HEK293 (cell line): Measurements from ENCODE around the gene FZD1.

ENCODE experiments used
- CTCF ChIA-PET: fragments of 350-600 bp; formaldehyde crosslinking; extraction: SDS; loops from one replicate; lab custom pipeline; 2021; ENCODE audit warnings: antibody characterized with exemption; lab: Yijun Ruan, JAX
- POLR2A ChIA-PET: fragments of 300-600 bp; formaldehyde crosslinking; extraction: SDS; loops from one replicate; lab custom pipeline; 2020; ENCODE audit warnings: antibody characterized with exemption, inconsistent platforms; lab: Yijun Ruan, JAX
- H3K27ac ChIP-seq: fragments of 200-500 bp; sonication (Bioruptor generic); 2 replicates; pipeline ENCODE4 v1.5.1; 2014; ENCODE audit warnings: low read depth, low read length, control low read depth, inconsistent platforms; ENCODE audit errors: extremely low read depth
- H3K36me3 ChIP-seq, 2 experiments: fragments of 200-500 bp in 1 of 2; sonication (Bioruptor generic) in 1 of 2; 1 replicate in 1 of 2; 2 replicates in 1 of 2; pipeline ENCODE4 v1.5.1; 2014 to 2017; ENCODE audit warnings: inconsistent platforms in 2 of 2, low read length in 2 of 2; ENCODE audit not compliant: control insufficient read depth in 2 of 2, insufficient read depth in 1 of 2
- H3K4me1 ChIP-seq: fragments of 200-500 bp; sonication (Bioruptor generic); 2 replicates; pipeline ENCODE4 v1.5.1; 2014; ENCODE audit warnings: mild to moderate bottlenecking, low read length, inconsistent platforms; ENCODE audit not compliant: control insufficient read depth, insufficient read depth
- H3K4me3 ChIP-seq: 2 replicates; pipeline ENCODE4 v1.5.1; 2011; ENCODE audit warnings: low read depth, mild to moderate bottlenecking, control low read depth, low read length, moderate library complexity
- H3K9me3 ChIP-seq: fragments of 200-500 bp; sonication (Bioruptor generic); 2 replicates; pipeline ENCODE4 v1.5.1; 2014; ENCODE audit warnings: low read depth, low read length, inconsistent platforms; ENCODE audit not compliant: control insufficient read depth, insufficient read depth
- KLF1 ChIP-seq: fragments of 450-650 bp; formaldehyde crosslinking; IDR thresholded peaks from 2 replicates; pipeline ENCODE4 v1.5.1; 2016; ENCODE audit warnings: missing biosample characterization, missing genetic modification characterization
- SP3 ChIP-seq: fragments of 450-650 bp; formaldehyde crosslinking; IDR thresholded peaks from 2 replicates; pipeline ENCODE4 v1.5.1; 2016; ENCODE audit warnings: missing biosample characterization, missing genetic modification characterization
- ZBTB20 ChIP-seq: fragments of 450-650 bp; formaldehyde crosslinking; IDR thresholded peaks from 2 replicates; pipeline ENCODE4 v1.5.1; 2016; ENCODE audit warnings: missing biosample characterization, missing genetic modification characterization
- ZNF239 ChIP-seq: fragments of 450-650 bp; formaldehyde crosslinking; IDR thresholded peaks from 2 replicates; pipeline ENCODE4 v1.5.1; 2016; ENCODE audit warnings: missing biosample characterization, missing genetic modification characterization
- ZNF248 ChIP-seq: fragments of 450-650 bp; formaldehyde crosslinking; IDR thresholded peaks from 2 replicates; pipeline ENCODE4 v1.5.1; 2017; ENCODE audit warnings: missing biosample characterization, missing genetic modification characterization
- ZNF37A ChIP-seq: fragments of 450-650 bp; IDR thresholded peaks from 2 replicates; pipeline ENCODE4 v1.5.1; 2018; ENCODE audit warnings: missing biosample characterization, missing genetic modification characterization
- ZNF48 ChIP-seq: fragments of 450-650 bp; formaldehyde crosslinking; IDR thresholded peaks from 2 replicates; pipeline ENCODE4 v1.5.1; 2016; ENCODE audit warnings: missing biosample characterization, missing genetic modification characterization
- ZNF518A ChIP-seq: fragments of 450-650 bp; formaldehyde crosslinking; conservative IDR thresholded peaks from 2 replicates; pipeline ENCODE4 v1.5.1; 2016; ENCODE audit warnings: low read depth, missing biosample characterization, missing genetic modification characterization
- TF ChIP-seq, protein P1 (sequence below): fragments of 450-650 bp; formaldehyde crosslinking; IDR thresholded peaks from 2 replicates; pipeline ENCODE4 v1.5.1; 2016; ENCODE audit warnings: missing biosample characterization, missing genetic modification characterization
- TF ChIP-seq, protein P2 (sequence below): fragments of 450-650 bp; formaldehyde crosslinking; IDR thresholded peaks from 2 replicates; pipeline ENCODE4 v1.5.1; 2016; ENCODE audit warnings: missing biosample characterization, missing genetic modification characterization
- TF ChIP-seq, protein P3 (sequence below): fragments of 450-650 bp; formaldehyde crosslinking; IDR thresholded peaks from 2 replicates; pipeline ENCODE4 v1.5.1; 2016; ENCODE audit warnings: missing biosample characterization, missing genetic modification characterization
- TF ChIP-seq, protein P4 (sequence below): fragments of 450-650 bp; formaldehyde crosslinking; IDR thresholded peaks from 2 replicates; pipeline ENCODE4 v1.5.1; 2016; ENCODE audit warnings: missing biosample characterization, missing genetic modification characterization, low read depth

The FZD1 gene

DNA sequence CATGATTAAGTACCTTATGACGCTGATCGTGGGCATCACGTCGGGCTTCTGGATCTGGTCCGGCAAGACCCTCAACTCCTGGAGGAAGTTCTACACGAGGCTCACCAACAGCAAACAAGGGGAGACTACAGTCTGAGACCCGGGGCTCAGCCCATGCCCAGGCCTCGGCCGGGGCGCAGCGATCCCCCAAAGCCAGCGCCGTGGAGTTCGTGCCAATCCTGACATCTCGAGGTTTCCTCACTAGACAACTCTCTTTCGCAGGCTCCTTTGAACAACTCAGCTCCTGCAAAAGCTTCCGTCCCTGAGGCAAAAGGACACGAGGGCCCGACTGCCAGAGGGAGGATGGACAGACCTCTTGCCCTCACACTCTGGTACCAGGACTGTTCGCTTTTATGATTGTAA is 2.5 kb downstream of the FZD1 start:
- Histone ChIP-seq H3K36me3 (peaks cover 0 to 8% of the 10 kb centered on the region in 2 experiments; a peak in 1 of 3 replicates), H3K4me1 (no peaks in the 10 kb centered on the region), H3K9me3 (no peaks in the 10 kb centered on the region), H3K27ac (no peak overlapping the region), H3K4me3 (no peak overlapping the region)
- no peak for TF ChIP-seq ZNF518A (tag by site-specific recombination)
- TF ChIP-seq ZBTB20: no peak
- TF ChIP-seq, protein P1, sequence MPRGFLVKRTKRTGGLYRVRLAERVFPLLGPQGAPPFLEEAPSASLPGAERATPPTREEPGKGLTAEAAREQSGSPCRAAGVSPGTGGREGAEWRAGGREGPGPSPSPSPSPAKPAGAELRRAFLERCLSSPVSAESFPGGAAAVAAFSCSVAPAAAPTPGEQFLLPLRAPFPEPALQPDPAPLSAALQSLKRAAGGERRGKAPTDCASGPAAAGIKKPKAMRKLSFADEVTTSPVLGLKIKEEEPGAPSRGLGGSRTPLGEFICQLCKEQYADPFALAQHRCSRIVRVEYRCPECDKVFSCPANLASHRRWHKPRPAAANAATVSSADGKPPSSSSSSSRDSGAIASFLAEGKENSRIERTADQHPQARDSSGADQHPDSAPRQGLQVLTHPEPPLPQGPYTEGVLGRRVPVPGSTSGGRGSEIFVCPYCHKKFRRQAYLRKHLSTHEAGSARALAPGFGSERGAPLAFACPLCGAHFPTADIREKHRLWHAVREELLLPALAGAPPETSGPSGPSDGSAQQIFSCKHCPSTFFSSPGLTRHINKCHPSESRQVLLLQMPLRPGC (tag by site-specific recombination): no peak
- no peak for TF ChIP-seq SP3 (tag by site-specific recombination)
- TF ChIP-seq, protein P2, sequence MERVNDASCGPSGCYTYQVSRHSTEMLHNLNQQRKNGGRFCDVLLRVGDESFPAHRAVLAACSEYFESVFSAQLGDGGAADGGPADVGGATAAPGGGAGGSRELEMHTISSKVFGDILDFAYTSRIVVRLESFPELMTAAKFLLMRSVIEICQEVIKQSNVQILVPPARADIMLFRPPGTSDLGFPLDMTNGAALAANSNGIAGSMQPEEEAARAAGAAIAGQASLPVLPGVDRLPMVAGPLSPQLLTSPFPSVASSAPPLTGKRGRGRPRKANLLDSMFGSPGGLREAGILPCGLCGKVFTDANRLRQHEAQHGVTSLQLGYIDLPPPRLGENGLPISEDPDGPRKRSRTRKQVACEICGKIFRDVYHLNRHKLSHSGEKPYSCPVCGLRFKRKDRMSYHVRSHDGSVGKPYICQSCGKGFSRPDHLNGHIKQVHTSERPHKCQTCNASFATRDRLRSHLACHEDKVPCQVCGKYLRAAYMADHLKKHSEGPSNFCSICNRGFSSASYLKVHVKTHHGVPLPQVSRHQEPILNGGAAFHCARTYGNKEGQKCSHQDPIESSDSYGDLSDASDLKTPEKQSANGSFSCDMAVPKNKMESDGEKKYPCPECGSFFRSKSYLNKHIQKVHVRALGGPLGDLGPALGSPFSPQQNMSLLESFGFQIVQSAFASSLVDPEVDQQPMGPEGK (tag by site-specific recombination): no peak
- TF ChIP-seq, protein P3, sequence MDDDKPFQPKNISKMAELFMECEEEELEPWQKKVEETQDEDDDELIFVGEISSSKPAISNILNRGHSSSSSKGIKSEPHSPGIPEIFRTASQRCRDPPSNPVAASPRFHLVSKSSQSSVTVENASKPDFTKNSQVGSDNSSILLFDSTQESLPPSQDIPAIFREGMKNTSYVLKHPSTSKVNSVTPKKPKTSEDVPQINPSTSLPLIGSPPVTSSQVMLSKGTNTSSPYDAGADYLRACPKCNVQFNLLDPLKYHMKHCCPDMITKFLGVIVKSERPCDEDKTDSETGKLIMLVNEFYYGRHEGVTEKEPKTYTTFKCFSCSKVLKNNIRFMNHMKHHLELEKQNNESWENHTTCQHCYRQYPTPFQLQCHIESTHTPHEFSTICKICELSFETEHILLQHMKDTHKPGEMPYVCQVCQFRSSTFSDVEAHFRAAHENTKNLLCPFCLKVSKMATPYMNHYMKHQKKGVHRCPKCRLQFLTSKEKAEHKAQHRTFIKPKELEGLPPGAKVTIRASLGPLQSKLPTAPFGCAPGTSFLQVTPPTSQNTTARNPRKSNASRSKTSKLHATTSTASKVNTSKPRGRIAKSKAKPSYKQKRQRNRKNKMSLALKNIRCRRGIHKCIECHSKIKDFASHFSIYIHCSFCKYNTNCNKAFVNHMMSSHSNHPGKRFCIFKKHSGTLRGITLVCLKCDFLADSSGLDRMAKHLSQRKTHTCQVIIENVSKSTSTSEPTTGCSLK (tag by site-specific recombination): no peak
- TF ChIP-seq, protein P4, sequence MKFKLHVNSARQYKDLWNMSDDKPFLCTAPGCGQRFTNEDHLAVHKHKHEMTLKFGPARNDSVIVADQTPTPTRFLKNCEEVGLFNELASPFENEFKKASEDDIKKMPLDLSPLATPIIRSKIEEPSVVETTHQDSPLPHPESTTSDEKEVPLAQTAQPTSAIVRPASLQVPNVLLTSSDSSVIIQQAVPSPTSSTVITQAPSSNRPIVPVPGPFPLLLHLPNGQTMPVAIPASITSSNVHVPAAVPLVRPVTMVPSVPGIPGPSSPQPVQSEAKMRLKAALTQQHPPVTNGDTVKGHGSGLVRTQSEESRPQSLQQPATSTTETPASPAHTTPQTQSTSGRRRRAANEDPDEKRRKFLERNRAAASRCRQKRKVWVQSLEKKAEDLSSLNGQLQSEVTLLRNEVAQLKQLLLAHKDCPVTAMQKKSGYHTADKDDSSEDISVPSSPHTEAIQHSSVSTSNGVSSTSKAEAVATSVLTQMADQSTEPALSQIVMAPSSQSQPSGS (tag by site-specific recombination): no peak
- TF ChIP-seq KLF1 (tag by site-specific recombination): no peak
- TF ChIP-seq ZNF239 (tag by site-specific recombination): no peak
- TF ChIP-seq ZNF248 (tag by site-specific recombination): no peak
- no peak for TF ChIP-seq ZNF48
- TF ChIP-seq ZNF37A (tag by site-specific recombination): no peak
- CTCF ChIA-PET: no interaction called here
- POLR2A ChIA-PET: no interaction called here
